Fibroblast of pulmonary artery (primary cell): Measurements from ENCODE around the gene SLCO3A1.
"Not testable (repeated sequence)": the region's sequence is repeated elsewhere in the genome, so short reads cannot be mapped to it uniquely, and the experiment has no call there.

Experiments
- DNase-seq: peaks from one replicate; pipeline ENCODE4 v3.0.0-alpha.2; 2010; ENCODE audit warnings: low read depth
- H3K4me3 ChIP-seq: replicated peaks from 2 replicates; pipeline ENCODE4 v1.5.1; 2011; ENCODE audit warnings: low read depth, mild to moderate bottlenecking, control low read depth, low read length, moderate library complexity
- TF ChIP-seq, protein P1 (sequence below): IDR thresholded peaks from 2 replicates; pipeline ENCODE4 v1.5.1; 2011; ENCODE audit warnings: mild to moderate bottlenecking, control low read depth, low read length, inconsistent platforms; ENCODE audit errors: missing control alignments

SLCO3A1 gene

DNA sequence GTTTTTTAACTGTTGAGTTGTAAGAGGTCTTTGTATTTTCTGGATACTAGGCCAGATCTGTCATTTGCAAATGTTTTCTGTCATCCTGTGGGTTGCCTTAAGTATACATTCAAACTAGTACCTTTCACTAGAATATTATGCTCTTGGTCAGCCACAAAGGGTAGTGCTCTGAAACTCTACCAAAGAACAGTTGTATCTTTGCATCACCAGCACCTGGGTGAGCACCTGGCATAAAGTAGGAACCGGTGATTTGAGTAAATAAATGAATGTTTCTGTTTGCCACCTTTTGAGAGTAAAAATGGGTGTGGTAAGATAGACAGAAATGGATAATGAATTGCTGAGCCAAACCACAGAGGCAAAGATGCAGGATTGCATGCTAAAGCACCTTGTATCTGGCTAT, 98.7 kb downstream of the SLCO3A1 start:
- TF ChIP-seq, protein P1, sequence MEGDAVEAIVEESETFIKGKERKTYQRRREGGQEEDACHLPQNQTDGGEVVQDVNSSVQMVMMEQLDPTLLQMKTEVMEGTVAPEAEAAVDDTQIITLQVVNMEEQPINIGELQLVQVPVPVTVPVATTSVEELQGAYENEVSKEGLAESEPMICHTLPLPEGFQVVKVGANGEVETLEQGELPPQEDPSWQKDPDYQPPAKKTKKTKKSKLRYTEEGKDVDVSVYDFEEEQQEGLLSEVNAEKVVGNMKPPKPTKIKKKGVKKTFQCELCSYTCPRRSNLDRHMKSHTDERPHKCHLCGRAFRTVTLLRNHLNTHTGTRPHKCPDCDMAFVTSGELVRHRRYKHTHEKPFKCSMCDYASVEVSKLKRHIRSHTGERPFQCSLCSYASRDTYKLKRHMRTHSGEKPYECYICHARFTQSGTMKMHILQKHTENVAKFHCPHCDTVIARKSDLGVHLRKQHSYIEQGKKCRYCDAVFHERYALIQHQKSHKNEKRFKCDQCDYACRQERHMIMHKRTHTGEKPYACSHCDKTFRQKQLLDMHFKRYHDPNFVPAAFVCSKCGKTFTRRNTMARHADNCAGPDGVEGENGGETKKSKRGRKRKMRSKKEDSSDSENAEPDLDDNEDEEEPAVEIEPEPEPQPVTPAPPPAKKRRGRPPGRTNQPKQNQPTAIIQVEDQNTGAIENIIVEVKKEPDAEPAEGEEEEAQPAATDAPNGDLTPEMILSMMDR, result no peak
- DNase-seq, result no peak
- H3K4me3 ChIP-seq, result no peak overlapping the region

GRCh38 chr15:91953432-91953831, 99.9 kb downstream of the SLCO3A1 start:
- TF ChIP-seq, protein P1, result no peak
- DNase-seq, result no peak
- no peak overlapping the region for H3K4me3 ChIP-seq

GRCh38 chr15:91954292-91954691, 100.8 kb downstream of the SLCO3A1 start:
- TF ChIP-seq, protein P1, result no peak
- no peak overlapping the region for H3K4me3 ChIP-seq
- no peak for DNase-seq

GRCh38 chr15:91956026-91956723, 102.7 kb downstream of the SLCO3A1 start:
- H3K4me3 ChIP-seq, result no peak overlapping the region
- TF ChIP-seq, protein P1, result no peak
- peak; percentile 65 for DNase-seq

DNA sequence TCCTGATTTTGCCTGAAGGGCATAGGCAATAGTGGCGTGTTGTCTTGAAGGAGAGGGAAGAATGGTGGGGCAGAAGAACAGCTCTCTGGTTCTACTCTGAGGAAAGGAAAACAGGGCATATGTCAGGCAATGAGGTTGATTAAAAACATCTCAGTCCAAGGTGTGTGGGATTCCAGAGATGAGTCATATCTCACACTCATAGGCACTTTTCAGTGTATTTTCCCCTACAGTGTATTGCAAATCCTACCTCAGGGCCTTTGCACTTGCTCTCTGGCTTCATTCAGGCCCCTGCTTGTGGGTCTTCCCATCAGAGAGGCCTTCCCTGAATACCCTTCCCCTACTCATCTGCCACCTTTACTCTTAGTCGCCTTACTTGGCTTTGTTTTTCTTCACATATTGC, 107.8 kb downstream of the SLCO3A1 start:
- DNase-seq, result no peak
- TF ChIP-seq, protein P1, result no peak

GRCh38 chr15:91963747-91964146, 110.2 kb downstream of the SLCO3A1 start:
- not testable (repeated sequence) for H3K4me3 ChIP-seq

More for the DNA sequence above, 107.8 kb downstream of the SLCO3A1 start:
- no peak overlapping the region for H3K4me3 ChIP-seq

DNA sequence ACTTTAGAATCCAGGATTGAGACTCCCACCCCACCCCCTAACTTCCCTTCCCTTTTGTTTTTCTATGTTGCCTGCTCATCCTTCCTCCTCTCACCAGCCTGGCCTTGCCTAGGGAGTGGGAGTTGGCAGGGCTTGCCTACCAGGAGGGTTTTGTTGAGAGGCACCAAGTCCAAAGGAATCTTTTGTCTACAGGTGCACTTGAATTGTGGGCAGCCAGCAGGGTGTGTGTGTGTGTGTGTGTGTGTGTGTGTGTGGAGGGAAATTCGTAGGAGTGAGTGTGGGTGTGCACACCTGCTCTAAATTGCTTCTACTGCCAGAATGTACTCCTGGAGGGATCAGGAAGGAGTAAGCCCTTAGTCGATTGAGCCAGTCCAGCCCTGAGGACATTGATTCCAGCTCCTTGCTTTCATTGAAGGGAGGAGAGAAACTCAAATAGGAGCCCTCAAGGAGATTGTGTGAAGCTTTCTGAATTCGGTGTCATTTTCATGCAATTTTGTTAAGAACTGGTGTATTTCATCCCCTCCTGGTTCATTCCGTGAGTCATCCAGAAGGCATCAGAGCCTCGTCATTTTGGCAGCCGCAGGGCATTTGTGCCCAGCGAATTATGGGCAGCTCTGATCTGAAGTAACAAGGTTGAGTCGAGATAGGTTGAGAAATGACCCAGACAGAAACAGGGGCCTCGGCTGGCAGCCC, 112.1 kb downstream of the SLCO3A1 start:
- peak; percentile 58 for DNase-seq
- no peak overlapping the region for H3K4me3 ChIP-seq
- TF ChIP-seq, protein P1, result no peak

More at GRCh38 chr15:91963747-91964146, 110.2 kb downstream of the SLCO3A1 start:
- DNase-seq, result not testable (repeated sequence)
